Activated B cell treated with CpG ODN at 0.5 μM for 24 hours (primary cell): Measurements from ENCODE around the gene UBASH3A. TPM values are rescaled to one million over a fixed set of nuclear protein-coding genes. Genes with fewer than 3 reads are reported as not detected.
A peak's percentile ranks its signal among the peaks of the same experiment; 100 is the strongest.
"Not testable (repeated sequence)": the region's sequence is repeated elsewhere in the genome, so short reads cannot be mapped to it uniquely, and the experiment has no call there.

Source experiments
- ATAC-seq: fragments of 200-7000 bp; cut with Tn5 transposase; one replicate; pipeline ENCODE4 v1.10.0; 2021; ENCODE audit warnings: low read depth, mild to moderate bottlenecking, moderate library complexity
- CTCF ChIA-PET: fragments of 350-600 bp; sonication (Branson Sonifier 250); formaldehyde crosslinking; loops from one replicate; lab custom pipeline; 2021; ENCODE audit warnings: antibody characterized with exemption; lab: Charles Lee
- POLR2A ChIA-PET: fragments of 350-600 bp; sonication (Branson Sonifier 250); formaldehyde crosslinking; loops from one replicate; lab custom pipeline; 2021; ENCODE audit warnings: antibody characterized with exemption; lab: Charles Lee
- DNase-seq: peaks from one replicate; pipeline ENCODE4 v3.0.0; 2022
- H3K27ac Mint-ChIP-seq: one replicate; pipeline ENCODE4 v1.8.0; 2020; ENCODE audit warnings: mixed read lengths
- H3K27me3 Mint-ChIP-seq: one replicate; pipeline ENCODE4 v1.8.0; 2021; ENCODE audit warnings: mixed read lengths
- H3K36me3 Mint-ChIP-seq: one replicate; pipeline ENCODE4 v1.8.0; 2021; ENCODE audit warnings: low read depth, mixed read lengths
- H3K4me1 Mint-ChIP-seq: one replicate; pipeline ENCODE4 v1.8.0; 2021; ENCODE audit warnings: mixed read lengths
- H3K4me3 Mint-ChIP-seq: one replicate; pipeline ENCODE4 v1.8.0; 2020; ENCODE audit warnings: mild to moderate bottlenecking, mixed read lengths
- H3K9me3 Mint-ChIP-seq: one replicate; pipeline ENCODE4 v1.8.0; 2020; ENCODE audit warnings: mixed read lengths
- intact Hi-C: fragments of 100-400 bp; cut with micrococcal nuclease; formaldehyde crosslinking; loops from one replicate; pipeline ENCODE4 v1.15.1; 2024
- total RNA-seq: library from RNA; stranded (reverse); gene quantifications from 2 replicates; pipeline ENCODE4 v1.2.3, GENCODE V29; 2022
- TF ChIP-seq, protein P1 (sequence below): fragments of 200-600 bp; IDR thresholded peaks from one replicate; pipeline ENCODE4 v1.8.0; 2022; ENCODE audit warnings: antibody characterized with exemption, mild to moderate bottlenecking

Gene UBASH3A
- total RNA-seq, 1 donor from 2014 or later, result not detected

DNA sequence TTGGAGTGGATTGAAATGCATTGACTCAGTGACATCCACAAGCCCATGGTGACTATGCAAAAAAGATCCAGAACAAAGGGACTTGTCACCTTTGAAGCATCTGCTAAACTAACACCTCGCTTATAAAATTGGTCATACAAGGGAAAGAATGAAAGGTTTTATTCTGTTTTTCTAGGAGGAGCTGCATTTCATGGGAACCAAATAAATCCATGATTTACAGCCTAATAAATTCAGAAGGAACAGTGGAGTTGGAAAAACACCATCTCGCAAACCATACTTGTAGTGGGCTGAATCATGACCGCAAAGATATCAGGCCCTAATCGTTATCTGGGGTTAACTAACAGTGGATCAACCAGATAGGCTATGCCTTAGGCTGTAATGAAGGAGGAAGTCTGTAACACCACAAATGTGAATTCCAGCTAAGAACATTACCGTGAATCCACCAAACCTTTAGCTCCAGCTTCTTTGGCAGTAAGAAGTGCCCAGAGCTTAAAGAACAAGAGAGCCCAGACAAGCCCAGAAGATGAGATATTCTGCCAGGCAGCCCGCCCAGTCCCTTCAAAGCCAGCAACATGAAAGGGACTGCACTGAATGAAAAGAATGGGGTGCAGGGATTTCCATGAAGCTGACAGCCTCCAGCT, 64.9 kb downstream of the UBASH3A start:
- ChIA-PET POLR2A (interaction anchor here (1.1 to 1.2 kb wide), 2 partner anchors 56 to 67 kb away, joined by 3 read pairs; no protein-coding TSS in a partner anchor), CTCF (interaction anchor here (5.0 kb wide), 1 partner anchor 68 kb away, joined by 38 read pairs; no protein-coding TSS in a partner anchor)
- Mint-ChIP-seq H3K4me3 (no peak overlapping the region), H3K36me3 (no peaks in the 10 kb centered on the region), H3K27me3 (peaks cover 6% of the 10 kb centered on the region), H3K27ac (no peak overlapping the region), H3K4me1 (peaks cover 58% of the 10 kb centered on the region), H3K9me3 (no peaks in the 10 kb centered on the region)
- intact Hi-C loops, result loop anchor here (10.0 kb wide), 1 partner anchor 464 kb away; no protein-coding TSS in a partner anchor
- ATAC-seq, result no peak
- DNase-seq, result no peak
- TF ChIP-seq, protein P1, sequence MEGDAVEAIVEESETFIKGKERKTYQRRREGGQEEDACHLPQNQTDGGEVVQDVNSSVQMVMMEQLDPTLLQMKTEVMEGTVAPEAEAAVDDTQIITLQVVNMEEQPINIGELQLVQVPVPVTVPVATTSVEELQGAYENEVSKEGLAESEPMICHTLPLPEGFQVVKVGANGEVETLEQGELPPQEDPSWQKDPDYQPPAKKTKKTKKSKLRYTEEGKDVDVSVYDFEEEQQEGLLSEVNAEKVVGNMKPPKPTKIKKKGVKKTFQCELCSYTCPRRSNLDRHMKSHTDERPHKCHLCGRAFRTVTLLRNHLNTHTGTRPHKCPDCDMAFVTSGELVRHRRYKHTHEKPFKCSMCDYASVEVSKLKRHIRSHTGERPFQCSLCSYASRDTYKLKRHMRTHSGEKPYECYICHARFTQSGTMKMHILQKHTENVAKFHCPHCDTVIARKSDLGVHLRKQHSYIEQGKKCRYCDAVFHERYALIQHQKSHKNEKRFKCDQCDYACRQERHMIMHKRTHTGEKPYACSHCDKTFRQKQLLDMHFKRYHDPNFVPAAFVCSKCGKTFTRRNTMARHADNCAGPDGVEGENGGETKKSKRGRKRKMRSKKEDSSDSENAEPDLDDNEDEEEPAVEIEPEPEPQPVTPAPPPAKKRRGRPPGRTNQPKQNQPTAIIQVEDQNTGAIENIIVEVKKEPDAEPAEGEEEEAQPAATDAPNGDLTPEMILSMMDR, result no peak

DNA sequence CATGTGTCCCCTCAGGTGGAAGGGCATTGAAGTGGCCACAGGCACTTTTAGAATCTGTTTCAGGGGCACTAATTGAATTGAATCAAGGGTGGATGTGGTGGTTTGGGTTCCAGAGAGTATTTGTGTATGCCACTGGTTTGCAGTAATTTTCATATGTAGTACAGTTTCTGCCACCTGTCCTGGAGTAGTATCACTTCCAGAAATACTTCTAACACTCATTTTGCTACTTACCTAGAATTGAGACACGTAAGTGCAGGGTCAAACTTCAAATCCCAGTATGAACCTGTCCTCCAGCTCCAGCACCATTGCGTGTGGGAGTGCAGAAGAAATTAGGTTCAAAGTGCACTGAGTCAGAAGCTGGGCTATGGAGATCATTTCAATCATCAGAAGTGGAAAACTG, 65.6 kb downstream of the UBASH3A start:
- POLR2A ChIA-PET, result interaction anchor here (0.7 to 1.2 kb wide), 3 partner anchors 45 to 66 kb away, joined by 3 read pairs; no protein-coding TSS in a partner anchor
- H3K27me3 Mint-ChIP-seq, result peaks cover 7% of the 10 kb centered on the region

DNA sequence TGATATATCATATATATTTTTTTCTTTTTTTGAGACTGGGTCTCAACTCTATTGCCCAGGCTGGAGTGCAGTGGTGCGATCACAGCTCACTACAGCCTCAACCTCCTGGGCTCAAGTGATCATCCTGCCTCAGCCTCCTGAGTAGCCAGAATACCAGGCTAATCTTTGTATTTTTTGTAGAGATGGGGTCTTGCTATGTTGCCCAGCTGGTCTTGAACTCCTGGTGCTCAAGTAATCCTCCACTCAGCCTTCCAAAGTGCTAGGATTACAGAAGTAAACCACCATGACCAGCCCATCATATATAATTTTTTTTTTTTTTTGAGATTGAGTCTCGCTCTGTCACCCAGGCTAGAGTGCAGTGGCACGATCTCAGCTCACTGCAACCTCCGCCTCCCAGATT, 66.0 kb downstream of the UBASH3A start:
- not testable (repeated sequence) for H3K36me3 Mint-ChIP-seq, ATAC-seq, H3K9me3 Mint-ChIP-seq, DNase-seq, H3K27ac Mint-ChIP-seq, H3K4me3 Mint-ChIP-seq
- ChIA-PET CTCF (interaction anchor here (5.0 kb wide), 1 partner anchor 66 kb away, joined by 38 read pairs; no protein-coding TSS in a partner anchor), POLR2A (interaction anchor here (0.7 kb wide), 1 partner anchor 46 kb away, joined by 3 read pairs; no protein-coding TSS in a partner anchor)
- intact Hi-C loops, result loop anchor here (10.0 kb wide), 1 partner anchor 465 kb away; no protein-coding TSS in a partner anchor
- Mint-ChIP-seq H3K27me3 (peaks cover 12% of the 10 kb centered on the region), H3K4me1 (peaks cover 56% of the 10 kb centered on the region)

More for the DNA sequence above, 65.6 kb downstream of the UBASH3A start:
- ATAC-seq (no peak), DNase-seq (peak; percentile 7)
- TF ChIP-seq, protein P1, result no peak
- peaks cover 56% of the 10 kb centered on the region for H3K4me1 Mint-ChIP-seq
- H3K4me3 Mint-ChIP-seq, result no peak overlapping the region
- no peak overlapping the region for H3K27ac Mint-ChIP-seq
- CTCF ChIA-PET, result interaction anchor here (5.0 kb wide), 1 partner anchor 67 kb away, joined by 38 read pairs; no protein-coding TSS in a partner anchor
- intact Hi-C loops, result loop anchor here (10.0 kb wide), 1 partner anchor 464 kb away; no protein-coding TSS in a partner anchor
- H3K9me3 Mint-ChIP-seq, result no peaks in the 10 kb centered on the region
- H3K36me3 Mint-ChIP-seq, result no peaks in the 10 kb centered on the region

DNA sequence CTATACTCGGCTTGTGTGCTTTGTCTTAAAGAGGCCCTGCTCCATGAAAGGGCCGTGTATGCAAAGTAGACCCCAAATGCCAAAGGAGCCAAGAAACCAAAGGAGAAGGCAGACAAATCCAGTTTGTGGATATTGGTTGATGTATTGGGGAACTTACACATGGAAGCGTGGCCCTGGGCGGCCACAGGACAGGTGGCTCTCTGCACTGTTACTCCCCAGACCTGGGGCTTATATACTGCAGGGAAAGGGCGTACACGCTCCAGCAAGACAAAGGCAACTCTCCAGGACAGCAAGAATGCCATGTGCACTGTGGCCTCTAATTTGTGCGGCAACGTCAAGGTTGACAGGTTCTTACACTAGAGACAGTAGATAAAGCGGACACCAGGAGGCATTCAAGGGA, 67.5 kb downstream of the UBASH3A start:
- Mint-ChIP-seq H3K36me3 (no peaks in the 10 kb centered on the region), H3K4me3 (no peak overlapping the region), H3K9me3 (no peaks in the 10 kb centered on the region), H3K4me1 (peaks cover 46% of the 10 kb centered on the region), H3K27me3 (peaks cover 12% of the 10 kb centered on the region), H3K27ac (no peak overlapping the region)
- no peak for ATAC-seq
- CTCF ChIA-PET, result no interaction called here
- peak; percentile 4 for DNase-seq
- intact Hi-C loops, result no loop called here
- TF ChIP-seq, protein P1, result no peak
- POLR2A ChIA-PET, result no interaction called here

DNA sequence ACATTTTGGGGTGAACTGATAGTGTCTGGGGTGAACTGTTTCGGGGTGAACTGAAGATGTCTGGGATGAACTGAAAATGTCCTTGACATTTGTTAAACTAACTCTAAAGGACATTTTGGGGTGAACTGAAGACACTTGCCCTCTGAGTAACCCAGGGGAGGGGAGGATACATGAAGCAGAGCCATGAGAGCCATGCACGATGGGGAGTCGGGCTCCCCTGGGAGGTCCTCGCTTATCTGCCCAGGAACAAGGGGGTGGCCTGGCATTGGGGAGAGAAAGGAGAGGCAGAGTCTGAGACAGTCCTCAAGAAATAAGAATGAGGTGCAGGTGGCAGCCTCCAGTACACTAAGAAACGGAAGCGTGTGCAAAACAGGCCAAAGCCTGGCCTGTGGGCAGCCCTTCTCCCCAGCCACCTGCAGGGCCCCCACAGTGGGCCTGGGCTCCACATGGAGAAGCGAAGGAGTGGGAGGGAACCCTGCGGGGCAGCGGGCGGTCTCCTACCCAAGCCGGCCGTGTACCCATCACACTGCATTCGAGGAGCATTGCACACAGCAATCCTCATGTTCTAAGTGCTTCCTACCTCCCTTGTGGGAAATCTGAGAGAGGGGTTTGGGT, 68.1 kb downstream of the UBASH3A start:
- ChIA-PET CTCF (no interaction called here), POLR2A (no interaction called here)
- Mint-ChIP-seq H3K36me3 (no peaks in the 10 kb centered on the region), H3K27ac (no peak overlapping the region), H3K4me1 (peaks cover 42% of the 10 kb centered on the region), H3K4me3 (no peak overlapping the region), H3K9me3 (no peaks in the 10 kb centered on the region), H3K27me3 (peaks cover 12% of the 10 kb centered on the region)
- intact Hi-C loops, result no loop called here
- DNase-seq, result peak; percentile 3
- TF ChIP-seq, protein P1, result no peak
- no peak for ATAC-seq
